SU-DHL-6 (cell line): ENCODE data around the gene POM121L12.

Experiments used
- CTCF ChIP-seq: fragments of 200-600 bp; sonication (generic); IDR thresholded peaks from one replicate; pipeline ENCODE4 v1.5.1; 2017; ENCODE audit warnings: antibody characterized with exemption, mild to moderate bottlenecking, low read length, moderate library complexity; ENCODE audit not compliant: insufficient read depth, poor library complexity, severe bottlenecking
- EZH2phosphoT487 ChIP-seq: fragments of 200-600 bp; sonication (generic), shearing (Covaris generic); conservative IDR thresholded peaks from 2 replicates; pipeline ENCODE4 v1.6.1; 2018; ENCODE audit warnings: mild to moderate bottlenecking, antibody characterized with exemption, low read length, moderate library complexity, mixed read lengths

DNA sequence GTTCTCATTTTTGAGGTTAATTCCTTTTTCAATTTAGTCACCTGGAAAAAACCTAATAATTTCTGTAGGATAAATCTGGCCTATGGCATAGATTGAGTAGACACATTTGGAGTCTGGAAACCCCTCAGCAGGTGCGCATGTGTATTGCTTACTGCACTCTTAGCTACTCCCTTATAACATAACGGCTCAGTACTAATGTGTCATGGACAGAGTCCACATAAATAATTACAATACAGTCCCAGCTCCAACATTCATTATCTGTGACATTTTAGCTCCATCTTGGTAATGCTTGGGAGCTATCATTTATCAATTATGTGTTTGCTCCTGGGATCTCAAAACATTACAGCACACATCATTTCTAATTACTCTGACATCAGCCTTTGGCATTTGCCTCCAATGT lies 33.2 kb downstream of the POM121L12 start:
- TF ChIP-seq CTCF, result no peak
- TF ChIP-seq EZH2phosphoT487, result no peak
